Measurements from ENCODE around the gene PLS1. TPM values are rescaled to one million over a fixed set of nuclear protein-coding genes. Genes with fewer than 3 reads are reported as not detected.
A peak's percentile ranks its signal among the peaks of the same experiment; 100 is the strongest.

The PLS1 gene
- total and polyA plus RNA-seq, 2 experiments from 2014 or later: 3.4 to 5.0 TPM

DNA sequence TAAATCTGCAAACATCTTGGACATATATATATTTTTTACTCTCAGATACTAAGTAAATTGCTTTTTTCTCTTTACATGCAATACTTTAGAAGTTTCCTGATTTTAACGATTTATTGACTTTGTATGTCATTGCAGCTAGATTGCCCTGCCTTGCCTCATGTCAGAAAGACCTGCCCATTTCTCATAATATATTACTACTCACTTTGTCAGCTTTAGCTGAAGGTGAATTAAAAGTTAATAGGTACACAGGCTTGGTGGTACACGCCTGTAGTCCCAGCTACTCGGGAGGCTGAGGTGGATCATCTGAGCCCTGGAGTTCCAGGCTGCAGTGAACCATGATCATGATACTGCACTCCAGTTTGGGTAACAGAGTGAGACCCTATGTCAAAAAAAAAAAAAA lies 52.8 kb downstream of the PLS1 start:
- no peak overlapping the region for H3K4me3 ChIP-seq
- no peaks in the 10 kb centered on the region for H3K4me1 ChIP-seq (ENCODE audit: low read depth)
- H3K27ac ChIP-seq: no peak overlapping the region
- no peaks in the 10 kb centered on the region for H3K27me3 ChIP-seq
- TF ChIP-seq CTCF (IDR thresholded peaks at IDR 0.05; ENCODE audit: low read depth, low read length): no peak
- H3K36me3 ChIP-seq: no peaks in the 10 kb centered on the region
- H3K9me3 ChIP-seq (ENCODE audit: low read depth): no peaks in the 10 kb centered on the region
- no peak for DNase-seq (ENCODE audit: low read depth in 1 of 2, low spot score in 1 of 2)

DNA sequence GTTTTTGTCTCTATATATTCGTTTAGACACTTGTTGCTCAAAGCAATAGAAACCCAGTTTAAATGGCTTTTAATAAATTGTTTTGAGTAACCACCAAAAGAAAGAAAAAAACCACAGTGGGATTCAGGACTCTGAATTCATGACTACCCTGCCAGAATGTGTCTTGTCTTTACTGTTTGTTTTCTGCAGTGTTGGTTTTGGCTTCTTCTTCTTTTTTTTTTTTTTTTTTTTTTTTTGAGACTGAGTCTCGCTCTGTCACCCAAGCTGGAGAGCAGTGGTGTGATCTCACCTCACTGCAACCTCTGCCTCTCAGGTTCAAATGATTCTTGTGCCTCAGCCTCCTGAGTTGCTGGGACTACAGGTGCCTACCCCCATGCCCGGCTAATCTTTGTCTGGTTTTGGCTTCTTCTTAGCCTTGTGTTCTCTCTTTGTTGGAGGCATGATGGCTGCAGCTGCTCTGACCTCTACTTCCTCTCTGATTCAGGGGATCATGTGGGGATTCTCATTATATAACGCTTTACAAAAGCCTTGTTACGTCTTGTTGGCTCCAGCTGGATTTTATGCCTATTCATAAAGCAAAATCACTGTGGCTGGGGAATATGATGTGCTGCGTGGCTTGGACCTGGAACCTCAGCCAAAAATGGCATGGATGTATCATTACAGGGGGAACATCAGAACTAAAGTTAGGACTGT lies 54.0 kb downstream of the PLS1 start:
- no peak overlapping the region for H3K27ac ChIP-seq
- no peaks in the 10 kb centered on the region for H3K36me3 ChIP-seq
- no peaks in the 10 kb centered on the region for H3K27me3 ChIP-seq
- TF ChIP-seq CTCF (IDR thresholded peaks at IDR 0.05; ENCODE audit: low read depth, low read length): no peak
- H3K4me1 ChIP-seq (ENCODE audit: low read depth): no peaks in the 10 kb centered on the region
- DNase-seq (ENCODE audit: low read depth in 1 of 2, low spot score in 1 of 2): no peak
- H3K4me3 ChIP-seq: no peak overlapping the region
- no peaks in the 10 kb centered on the region for H3K9me3 ChIP-seq (ENCODE audit: low read depth)

DNA sequence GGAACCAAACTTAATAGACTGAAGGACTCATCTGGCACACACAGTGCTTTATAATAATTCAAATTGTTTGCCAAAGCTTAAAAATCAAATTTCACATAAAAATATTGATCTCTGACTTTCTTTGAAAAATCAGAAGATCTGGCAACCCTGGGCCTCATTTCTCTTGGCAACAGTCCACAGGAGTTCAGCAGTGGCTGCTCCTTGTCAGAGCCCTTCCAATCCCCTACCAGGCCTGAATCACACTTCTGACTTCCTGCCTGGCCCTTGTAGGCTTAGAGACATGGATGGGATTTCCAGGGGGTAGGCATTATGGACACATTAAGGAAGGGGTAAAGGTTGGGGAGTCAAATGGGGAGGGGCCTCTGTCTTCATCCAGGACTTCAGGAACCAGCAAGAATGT lies 55.5 kb downstream of the PLS1 start:
- Histone ChIP-seq H3K4me1 (ENCODE audit: low read depth) (no peaks in the 10 kb centered on the region), H3K36me3 (no peaks in the 10 kb centered on the region), H3K9me3 (ENCODE audit: low read depth) (no peaks in the 10 kb centered on the region), H3K27me3 (no peaks in the 10 kb centered on the region), H3K4me3 (no peak overlapping the region), H3K27ac (no peak overlapping the region)
- no peak for TF ChIP-seq CTCF (IDR thresholded peaks at IDR 0.05; ENCODE audit: low read depth, low read length)
- DNase-seq (ENCODE audit: low read depth in 1 of 2, low spot score in 1 of 2): peak in 1 of 2 donors; percentile 5

- no peaks in the 10 kb centered on the region for H3K36me3 ChIP-seq
- H3K4me3 ChIP-seq: no peak overlapping the region
- no peak for DNase-seq (ENCODE audit: low read depth in 1 of 2, low spot score in 1 of 2)
- no peak for TF ChIP-seq CTCF (IDR thresholded peaks at IDR 0.05; ENCODE audit: low read depth, low read length)
- H3K4me1 ChIP-seq (ENCODE audit: low read depth): no peaks in the 10 kb centered on the region
- H3K9me3 ChIP-seq (ENCODE audit: low read depth): no peaks in the 10 kb centered on the region
- H3K27me3 ChIP-seq: no peaks in the 10 kb centered on the region
- H3K27ac ChIP-seq: no peak overlapping the region
Observed at GRCh38 chr3:142652826-142653292, 56.7 kb downstream of the PLS1 start.

DNA sequence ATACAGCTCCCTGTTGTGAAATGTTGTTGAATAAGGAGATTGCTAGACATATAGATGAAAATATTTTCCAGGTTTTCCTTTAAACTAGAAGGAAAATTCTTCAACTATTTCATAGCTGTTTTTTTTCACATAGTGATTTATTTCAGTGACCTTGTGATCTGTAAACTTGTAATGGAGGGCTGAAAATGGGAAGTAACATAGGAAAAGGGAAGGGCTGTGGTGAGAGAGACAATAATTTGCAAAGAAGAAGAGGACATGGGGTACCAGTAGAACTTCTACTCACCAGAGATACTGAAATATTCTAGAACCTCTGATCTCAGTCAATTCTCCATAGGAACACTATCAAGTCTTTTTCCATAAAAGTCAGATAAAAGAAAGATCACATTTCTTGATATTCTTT lies 60.4 kb downstream of the PLS1 start:
- Histone ChIP-seq H3K27ac (no peak overlapping the region), H3K36me3 (no peaks in the 10 kb centered on the region), H3K4me1 (ENCODE audit: low read depth) (no peaks in the 10 kb centered on the region), H3K9me3 (ENCODE audit: low read depth) (no peaks in the 10 kb centered on the region), H3K4me3 (no peak overlapping the region), H3K27me3 (no peaks in the 10 kb centered on the region)
- TF ChIP-seq CTCF (IDR thresholded peaks at IDR 0.05; ENCODE audit: low read depth, low read length): no peak
- DNase-seq (ENCODE audit: low read depth in 1 of 2, low spot score in 1 of 2): no peak

All from cardiac muscle cell (in vitro differentiated cells and primary cell).